ENCODE data around the gene IGF2BP2.

The IGF2BP2 gene

DNA sequence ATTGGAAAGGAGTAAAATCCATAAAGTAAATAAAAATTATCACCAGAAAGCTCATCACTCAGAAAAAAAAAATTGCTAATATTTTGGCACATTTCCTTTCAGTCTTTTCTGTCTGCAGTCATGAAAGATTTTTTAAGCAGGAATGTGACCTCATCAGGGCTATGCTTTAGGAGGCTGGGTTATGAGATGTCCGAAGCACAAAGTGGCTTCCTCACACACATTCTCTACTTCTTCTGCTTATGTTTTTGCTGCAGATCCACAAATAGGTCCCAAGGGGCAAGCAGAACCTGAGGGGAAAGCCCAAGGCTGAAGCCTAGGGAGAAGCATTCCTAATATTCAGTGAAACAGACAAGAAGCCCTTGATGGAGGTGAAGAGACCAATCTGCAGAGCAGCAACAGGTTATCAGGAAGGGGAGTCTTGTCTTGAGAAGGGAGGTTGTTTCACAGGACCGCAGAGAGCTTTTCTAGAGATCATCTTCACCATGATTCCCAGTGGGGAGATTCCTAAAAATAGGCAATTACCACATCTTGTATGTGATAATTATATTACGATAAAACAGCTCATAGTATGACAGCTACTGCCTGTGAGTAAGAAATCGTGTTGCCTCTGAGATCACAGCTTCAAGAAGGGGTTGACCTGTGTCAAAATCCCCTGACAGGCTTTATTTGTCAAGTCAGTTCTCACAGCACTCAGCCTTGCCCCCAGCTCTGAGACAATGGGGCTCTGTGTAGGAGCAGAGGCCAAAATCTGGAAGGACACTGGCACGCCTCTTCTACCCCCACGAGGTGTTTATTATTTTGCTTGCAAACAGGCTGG, 60.5 kb downstream of the IGF2BP2 start:
- DNase-seq = no peak

DNA sequence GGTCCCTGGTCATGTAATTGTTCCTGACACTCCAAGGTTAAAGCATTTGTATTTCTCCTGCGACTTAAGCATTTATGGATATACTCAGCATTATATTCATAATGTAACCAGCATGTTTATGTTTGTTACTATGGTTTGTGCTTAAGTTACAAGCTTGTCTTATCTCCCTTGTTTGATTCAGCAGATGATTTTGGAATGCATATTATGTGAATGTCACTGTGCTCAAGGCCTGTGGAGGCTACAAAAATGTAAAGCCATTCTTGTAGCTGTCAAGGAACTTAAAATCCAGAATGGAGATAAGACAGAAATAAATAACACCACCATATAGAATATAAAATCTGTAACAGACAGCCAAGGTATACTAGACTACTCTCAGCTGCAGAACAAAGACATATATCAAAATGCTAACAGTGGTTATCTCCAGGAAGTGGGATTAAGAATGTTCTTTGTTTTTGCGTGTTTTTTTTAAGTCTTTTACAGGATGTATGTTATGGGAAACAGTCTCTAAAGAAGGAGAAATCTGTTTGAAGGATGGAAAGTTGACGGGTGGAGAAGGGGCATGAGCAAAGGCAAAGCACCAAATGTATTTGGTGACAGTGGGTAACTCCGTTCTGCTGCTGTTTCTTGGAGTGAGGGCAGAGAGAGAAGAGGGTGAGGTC, 61.4 kb downstream of the IGF2BP2 start:
- DNase-seq = no peak

DNA sequence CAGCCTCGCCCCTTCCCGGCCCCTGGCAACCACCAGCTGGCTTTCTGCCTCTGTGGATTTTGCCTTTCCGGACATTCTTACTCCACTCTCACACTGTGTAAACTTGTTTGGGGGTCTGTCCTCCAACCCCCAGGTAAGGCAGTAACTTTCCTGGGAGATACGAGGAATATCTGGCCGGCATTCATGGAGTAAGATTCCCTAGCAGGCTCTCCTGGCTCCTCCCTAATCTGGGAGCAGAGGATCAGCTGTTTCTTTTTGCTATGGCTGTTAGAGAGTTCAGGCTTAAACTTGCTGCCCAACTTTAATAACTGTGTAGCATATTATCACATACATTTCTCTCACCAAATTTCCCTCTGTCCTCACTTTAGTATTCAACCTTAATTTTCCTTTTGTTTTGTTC, 64.3 kb downstream of the IGF2BP2 start:
- no peak for DNase-seq

DNA sequence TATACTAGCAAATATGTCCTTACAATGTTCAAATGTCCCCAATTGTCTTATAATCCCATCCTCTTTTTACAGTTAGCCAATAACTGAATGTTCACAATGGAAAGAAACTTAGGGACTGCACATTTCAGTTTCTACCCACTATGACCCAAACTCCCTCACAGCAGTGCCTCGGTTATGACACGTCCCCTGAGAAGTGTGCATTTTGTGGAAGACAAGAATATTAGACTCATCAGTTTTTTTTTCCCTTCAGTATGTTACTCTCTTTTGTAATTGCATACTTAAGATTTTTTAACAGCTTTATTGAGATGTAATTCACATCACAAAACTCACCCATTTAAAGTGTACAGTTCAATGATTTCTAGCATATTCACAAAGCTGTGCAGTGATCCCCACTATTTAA, 64.8 kb downstream of the IGF2BP2 start:
- DNase-seq = no peak

DNA sequence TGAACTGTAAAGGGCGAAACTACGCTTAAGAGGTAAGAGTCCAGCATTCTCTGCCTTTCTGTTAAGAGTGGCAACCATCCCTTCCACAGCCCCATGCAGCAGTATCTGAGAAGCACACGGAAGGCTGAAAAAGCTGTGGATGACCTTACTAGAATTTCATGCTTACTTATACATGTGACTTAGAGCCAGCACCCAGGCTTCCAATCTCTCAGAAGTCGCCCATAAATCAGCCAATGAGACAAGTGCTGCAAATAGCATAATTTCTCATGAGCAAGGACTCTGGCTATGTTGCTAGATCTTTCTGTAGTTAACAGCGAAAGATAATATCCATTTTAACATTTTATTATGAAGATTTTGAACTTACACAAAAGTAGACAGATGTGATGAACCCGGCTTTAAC, 65.3 kb downstream of the IGF2BP2 start:
- no peak for DNase-seq

DNA sequence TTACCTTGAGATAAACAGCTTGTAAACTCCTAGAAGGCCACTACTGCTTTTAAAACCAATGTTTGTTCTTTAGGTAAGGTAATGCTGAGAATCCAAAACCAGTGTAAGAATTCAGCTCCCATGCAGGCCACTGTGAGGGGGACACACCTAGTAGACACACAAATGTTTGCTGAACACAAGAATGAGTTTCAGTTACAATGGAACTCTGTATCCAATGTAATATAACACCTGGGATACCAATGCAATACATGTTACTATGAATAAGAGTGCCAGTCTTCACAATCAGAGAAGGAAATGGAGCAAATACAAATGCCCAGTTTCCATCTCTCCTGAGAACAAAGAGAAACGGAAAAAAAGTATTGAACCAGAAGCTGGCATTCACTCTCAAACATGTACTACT, 65.9 kb downstream of the IGF2BP2 start:
- DNase-seq = no peak

DNA sequence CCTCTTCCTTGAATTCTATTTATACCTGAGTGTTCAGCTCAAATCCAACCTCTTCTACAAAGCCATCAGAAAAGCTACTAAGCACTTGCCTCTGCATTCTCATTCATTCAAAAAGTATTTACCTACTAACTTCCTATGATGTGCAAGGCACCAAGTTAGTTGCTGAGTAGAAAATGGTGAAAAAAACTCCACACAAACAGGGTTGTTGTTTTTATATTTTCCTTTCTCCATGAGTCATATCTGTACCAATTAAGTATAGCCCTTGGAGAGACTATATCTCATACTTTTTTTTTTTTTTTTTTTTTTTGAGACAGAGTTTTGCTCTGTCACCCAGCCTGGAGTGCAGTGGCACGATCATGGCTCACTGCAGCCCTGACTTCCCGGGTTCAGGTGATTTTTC, 67.7 kb downstream of the IGF2BP2 start:
- no peak for DNase-seq

DNA sequence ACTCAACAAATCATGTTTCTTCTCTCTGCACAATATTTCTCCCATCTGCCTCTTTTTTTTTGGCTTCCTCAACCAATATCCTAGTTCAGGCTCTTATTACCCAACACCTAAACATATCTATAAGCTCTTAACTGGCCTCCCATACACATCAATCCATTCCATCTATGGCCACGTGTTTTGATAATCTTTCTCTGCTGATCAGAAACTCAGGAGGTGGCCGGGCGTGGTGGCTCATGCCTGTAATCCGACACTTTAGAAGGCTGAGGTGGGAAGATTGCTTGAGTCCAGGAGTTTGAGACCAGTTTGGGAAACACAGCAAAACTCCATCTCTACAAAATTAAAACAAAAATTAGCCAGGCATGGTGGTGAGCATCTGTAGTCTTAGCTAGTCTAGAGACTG, 68.4 kb downstream of the IGF2BP2 start:
- DNase-seq = no peak

DNA sequence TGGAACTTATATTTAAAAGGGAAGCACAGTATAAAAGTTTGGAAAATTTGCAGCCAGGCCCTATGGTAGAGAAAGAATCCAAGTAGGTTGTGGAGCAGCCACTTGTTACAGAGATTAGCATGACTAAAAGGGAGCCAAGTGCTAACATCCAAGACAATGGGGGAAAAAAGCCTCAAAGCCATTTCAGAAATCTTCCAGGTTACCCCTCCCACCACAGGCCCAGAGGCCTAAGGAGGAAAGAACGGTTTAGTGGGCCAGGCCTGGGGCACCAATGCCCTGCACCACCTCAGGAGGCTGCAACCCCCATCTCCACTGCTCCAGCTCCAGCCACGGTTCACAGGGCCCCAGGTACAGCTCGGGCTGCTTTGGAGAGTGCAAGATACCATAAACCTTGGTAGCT, 69.9 kb downstream of the IGF2BP2 start:
- no peak for DNase-seq

DNA sequence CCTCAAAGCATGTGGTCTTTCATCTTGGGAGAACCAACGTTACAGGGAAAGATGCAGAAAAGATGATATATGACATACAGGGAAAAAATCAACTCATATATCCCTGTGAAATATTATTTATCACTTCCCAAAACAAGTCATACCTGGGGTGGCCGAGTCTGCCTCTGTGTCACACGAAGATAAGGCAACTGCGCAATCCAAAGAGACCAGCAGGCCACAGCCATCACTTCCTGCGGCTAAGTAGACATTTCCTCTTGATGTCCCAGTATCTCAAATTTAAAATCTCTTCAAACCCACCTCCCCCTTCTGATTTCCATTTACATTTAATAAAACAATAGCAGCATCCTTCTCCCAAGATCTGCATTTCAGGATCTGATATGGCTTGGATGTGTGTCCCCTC, 71.5 kb downstream of the IGF2BP2 start:
- DNase-seq = no peak

DNA sequence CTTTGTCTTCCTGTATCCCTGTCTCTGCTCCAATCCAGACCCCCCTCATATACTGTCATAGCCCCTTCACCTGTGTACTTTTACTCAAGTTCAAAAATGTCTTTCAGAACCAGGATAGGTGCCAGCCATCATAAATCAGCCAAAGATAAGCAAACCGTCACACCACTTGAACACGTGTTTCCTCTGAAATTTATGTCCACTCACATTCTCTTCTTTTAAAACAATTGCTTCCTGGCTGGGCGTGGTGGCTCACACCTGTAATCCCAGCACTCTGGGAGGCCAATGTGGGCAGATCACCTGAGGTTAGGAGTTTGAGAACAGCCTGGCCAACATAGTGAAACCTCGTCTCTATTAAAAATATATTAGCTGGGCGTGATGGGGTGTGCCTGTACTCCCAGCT, 74.1 kb downstream of the IGF2BP2 start:
- no peak for DNase-seq

DNA sequence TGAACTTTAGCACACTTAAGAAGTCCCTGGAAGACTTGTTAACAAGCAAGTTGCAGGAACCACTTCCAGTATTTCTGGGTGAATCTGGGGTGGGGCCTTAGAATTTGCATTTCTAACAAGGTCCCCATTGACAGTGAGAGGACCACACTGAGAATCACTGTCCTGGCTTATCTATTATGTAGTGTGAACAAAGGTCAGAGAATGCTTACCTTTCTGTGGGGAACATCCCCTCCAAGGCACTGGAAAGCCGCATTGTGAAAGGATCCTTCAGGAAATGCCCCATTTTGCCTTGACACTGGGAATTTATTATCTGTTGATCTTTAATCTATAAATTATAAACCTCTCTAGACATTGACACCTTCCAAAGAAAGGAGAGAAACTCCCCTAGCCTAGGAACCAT, 74.8 kb downstream of the IGF2BP2 start:
- no peak for DNase-seq

DNA sequence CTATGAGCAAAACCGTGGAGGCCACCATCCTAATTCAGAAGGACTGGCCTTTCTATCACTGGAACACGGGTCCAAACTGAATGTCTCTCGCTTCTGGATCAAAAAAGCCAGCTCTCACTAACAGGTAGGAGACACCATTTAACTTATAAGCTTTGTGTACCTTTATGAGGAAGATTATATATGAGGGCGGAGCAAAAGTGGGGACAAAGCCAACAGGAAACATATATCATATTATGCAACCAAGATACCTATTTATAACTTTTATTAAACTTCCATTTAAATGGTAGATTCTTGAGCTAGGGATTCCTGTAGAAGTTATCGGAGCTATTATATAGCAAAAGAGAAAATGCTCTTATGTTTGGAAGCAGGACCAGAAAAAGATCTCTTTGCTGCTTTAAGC, 78.4 kb downstream of the IGF2BP2 start:
- DNase-seq = no peak

DNA sequence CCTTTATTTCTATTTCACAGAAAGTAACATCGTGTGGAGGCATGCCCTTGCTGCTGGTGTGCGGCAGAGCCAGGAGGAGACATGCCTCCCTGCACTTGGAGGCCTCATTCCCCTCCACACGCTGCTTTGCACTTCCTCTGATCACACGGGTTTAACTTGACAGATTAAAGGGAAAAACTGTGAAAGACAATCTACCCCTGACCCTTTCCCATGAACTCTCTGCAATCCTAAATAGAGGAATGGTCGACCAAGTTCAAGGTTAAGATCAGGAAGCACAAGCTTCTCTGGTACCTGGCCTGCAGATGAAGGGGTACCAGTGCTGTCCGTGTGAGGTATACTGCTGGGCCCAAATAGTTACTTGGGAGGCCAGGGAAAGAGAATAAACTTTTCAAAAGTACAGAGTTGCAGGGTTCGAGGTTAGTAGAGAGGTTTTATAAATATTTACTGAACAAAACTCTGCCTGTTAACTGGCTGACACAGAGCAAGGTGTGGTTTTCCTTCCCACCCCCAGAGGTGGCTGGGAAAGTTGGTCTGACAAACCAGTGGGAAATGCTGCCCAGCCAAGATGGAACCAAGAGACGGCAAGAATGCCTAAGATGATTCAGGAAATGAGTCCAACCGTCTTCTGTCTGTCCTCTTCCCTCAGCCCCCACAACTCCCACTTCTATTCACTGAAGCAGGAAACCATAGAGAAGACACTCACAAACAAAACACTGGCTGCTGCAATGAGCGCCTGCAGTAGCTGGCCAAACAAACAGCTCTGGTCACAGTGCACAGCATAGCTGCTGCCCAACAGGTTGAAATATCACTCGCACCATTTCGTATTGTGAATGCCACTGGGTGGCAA, 79.6 kb downstream of the IGF2BP2 start:
- DNase-seq = no peak

DNA sequence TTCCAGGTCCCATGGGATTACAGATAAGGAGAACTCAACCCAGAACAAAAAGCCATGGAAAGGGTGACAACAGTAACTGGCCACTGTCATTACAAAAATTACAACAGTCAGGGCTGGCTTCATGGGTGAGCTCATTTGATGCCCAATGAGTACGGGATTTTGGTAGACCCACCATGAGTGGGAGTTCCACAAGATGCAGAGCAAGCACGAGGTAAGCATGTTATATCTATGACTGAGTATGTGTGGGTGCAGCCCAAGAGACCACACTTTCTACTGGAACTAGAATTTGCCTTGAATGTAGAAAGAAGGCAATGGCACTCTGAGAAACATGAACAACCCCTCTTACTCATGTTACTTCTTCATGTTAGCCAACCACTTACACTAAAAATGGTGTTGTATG, 83.3 kb downstream of the IGF2BP2 start:
- DNase-seq = no peak

DNA sequence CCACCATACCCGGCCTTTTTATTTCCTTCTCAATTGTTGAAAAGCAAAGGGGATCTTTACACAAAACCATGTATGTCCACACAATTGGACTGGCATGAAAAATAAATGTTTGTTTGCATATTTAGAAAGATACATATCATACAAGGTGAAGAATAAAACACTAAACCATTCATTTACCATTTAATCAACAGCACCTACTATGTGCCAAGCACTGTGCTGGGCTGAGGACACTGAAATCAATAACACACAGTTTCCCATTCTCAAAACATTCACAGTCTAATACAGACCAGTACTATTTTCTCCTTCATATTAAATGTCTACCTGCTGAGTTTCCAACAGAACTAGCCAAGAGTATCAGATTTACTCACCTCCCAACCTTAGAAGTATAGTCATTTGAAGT, 84.7 kb downstream of the IGF2BP2 start:
- no peak for DNase-seq

DNA sequence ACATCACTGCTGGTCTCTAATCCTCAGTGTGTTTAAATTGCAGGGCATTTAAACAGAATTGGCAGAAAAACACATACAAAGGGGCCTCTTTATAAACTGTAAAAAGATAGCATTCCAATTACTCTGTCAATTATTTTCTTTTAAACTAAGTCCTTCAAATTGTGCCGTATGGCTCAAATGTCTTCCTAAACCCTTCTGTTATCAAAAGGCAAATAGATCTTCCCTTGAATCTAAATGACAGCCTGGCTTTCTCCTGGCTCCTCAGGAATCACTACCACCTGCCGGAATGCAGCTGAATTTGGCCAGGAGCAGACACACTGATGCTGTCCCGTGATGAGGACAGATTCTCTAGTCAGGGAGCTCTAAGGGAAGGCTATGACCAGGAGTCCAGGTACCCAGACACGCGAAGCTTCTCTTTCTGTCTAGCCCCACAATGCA, 85.6 kb downstream of the IGF2BP2 start:
- no peak for DNase-seq

DNA sequence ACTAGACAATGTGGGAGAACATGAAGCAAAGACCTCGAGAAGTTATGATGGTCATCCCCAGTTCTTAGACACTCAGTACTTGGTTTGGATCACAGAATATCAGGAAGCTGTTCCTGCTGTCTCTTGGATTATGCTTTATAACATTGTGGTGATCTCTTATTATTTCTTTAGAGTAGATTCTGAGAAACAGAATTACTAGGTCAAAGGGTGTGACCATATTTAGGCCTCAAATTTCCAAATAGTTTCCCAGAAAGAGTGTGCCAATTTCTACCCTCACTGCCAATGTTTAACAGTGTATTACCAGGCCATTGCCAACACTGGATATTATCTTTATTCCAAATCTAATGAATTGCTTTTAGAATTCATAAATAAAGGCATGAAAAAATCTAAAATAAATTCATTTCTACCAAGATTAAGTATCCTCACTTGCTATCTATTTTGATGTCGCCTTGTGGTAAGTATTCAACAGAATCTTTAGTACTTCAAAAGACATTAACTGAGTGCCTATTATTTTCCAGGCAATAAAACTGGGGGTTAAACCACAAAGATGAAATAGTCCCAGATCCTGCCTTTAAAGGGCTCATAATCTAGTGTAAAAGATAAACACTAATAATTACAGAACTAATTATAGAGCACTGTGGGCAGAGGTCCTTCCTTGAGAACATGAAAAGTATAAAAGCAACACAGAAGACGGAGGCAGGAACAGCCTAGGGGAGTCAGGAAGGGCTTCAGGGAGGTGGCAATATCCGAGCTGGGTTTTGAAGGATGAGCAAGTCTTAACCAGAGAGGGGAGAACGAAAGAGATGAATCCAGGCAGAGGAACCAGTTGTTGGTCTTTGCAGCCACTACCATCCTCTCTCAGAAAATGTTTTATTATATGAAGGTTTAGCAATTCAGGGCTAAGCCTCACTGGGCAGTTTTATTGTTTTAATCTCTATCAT, 86.8 kb downstream of the IGF2BP2 start:
- DNase-seq = no peak

DNA sequence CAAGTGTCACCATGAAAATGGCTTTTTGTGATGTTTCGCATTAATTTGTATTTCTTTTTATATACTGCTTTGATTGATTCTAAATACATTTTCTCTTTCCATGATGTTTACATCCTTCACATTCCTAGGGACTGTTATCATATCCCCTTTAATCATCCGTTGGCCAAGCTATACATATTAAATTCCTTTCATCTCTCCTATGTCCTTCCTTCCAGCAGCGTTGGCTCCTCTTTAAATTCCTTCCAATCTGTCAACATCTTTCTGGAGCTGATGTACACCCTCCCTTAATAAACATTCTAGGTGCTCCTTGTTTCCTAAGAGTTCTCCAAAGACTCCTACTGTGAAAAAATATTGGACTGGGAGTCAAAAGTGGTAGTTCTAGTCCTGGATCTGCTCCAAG, 87.8 kb downstream of the IGF2BP2 start:
- no peak for DNase-seq

DNA sequence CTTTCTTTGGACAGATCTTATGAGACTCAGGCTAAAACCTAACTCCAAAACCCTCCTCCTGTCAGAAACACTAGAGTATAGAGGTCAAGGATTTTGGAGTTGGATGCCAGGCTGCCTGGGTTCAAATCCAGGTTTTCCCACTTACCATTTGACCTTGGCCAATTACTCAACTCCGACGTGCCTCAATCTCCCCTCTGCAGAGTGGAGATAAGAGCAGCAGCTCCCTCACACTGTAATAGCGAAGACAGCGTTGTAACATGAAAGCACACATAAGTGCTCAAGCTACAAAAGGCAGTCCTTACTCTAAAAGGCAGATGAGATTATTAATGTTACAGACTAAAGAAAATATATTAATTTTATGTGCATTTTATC, 90.1 kb downstream of the IGF2BP2 start:
- no peak for DNase-seq

DNA sequence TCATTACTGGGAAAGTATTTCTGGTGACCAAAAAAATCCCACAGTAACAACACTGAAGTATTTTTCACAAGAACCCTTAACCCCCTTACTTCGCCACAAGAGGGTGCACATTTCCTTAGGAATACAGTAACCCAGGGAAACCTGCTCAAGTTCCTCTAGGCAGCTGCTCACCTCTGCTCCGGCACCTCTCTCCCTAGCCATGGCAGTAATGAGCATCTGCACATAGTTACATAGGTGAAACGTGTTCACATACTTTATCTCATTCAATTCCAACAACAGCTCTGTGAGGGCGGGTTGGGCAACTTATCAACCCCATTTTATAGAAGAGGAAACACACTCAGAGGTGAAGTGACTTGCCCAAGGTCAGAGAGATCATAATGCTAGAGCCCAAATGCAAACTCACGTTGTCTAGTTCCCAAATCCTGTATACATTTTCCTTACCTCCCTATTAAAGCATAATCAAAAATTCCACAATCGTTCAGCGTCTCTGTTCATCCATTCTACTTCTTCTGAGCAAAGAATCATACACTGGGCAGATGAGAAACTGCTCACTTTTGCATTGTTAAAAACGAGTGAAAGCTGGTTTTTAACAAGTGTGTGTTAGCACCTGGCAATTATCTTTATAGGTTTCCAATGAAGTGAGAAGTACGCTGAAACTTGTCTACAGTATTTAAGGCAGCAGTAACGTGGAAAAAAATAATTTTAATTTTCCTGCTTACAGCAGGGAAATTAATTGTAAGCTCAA, 90.7 kb downstream of the IGF2BP2 start:
- DNase-seq = no peak

DNA sequence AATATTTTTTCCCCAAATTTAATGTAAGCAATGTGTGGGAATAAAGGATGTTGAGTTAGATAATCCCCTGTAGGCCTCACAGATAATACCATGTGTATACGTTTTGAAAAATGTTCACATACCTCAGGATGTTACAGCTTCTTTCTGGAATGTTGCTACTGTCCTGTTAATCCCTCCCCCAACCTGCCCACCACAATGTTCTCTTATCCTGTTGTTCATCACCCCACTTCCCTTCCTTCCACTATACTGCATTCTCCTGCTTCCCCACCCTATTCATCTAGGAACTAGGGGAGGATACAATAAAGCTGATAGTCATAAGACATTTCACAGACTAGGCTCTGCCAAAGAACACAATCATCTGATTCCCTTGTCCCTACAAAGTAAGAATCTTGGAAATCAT, 92.1 kb downstream of the IGF2BP2 start:
- DNase-seq = no peak

All from NCI-H2081 treated with DMSO at 0.1 percent for 48 hours (cell line).